ENCODE data around the gene ALDH8A1.

The ALDH8A1 gene

DNA sequence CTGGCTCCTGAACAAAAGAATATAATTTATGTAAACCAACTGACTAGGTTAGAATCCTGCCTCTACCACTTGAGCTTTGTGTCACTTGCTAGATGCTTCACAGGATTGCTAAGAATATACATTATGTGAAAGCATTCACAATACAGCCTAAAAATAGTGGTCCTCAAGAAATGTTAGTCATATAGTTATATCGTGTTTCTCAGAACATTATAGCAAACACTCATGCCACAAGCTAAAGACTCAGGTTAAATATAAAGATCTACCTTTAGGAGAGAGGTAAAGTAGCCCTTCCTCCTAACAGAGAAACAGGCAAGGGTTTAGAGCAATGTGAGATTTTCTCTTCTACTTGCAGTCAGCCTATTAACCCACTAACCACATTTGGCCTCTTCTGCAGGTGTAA is 17.8 kb upstream of the ALDH8A1 start:
- no peak for DNase-seq
- no peaks in the 10 kb centered on the region for H3K4me1 Mint-ChIP-seq (ENCODE audit: low read depth in 2 of 2)
- H3K27me3 Mint-ChIP-seq, result no peaks in the 10 kb centered on the region
- no peak overlapping the region for H3K4me3 Mint-ChIP-seq
- ATAC-seq (replicated peaks), result no peak
- H3K36me3 Mint-ChIP-seq (ENCODE audit: insufficient read depth), result peaks cover 46% of the 10 kb centered on the region
- H3K27ac Mint-ChIP-seq, result peak overlapping the region in 1 of 2 donors; percentile 19
- H3K9me3 Mint-ChIP-seq, result no peaks in the 10 kb centered on the region

DNA sequence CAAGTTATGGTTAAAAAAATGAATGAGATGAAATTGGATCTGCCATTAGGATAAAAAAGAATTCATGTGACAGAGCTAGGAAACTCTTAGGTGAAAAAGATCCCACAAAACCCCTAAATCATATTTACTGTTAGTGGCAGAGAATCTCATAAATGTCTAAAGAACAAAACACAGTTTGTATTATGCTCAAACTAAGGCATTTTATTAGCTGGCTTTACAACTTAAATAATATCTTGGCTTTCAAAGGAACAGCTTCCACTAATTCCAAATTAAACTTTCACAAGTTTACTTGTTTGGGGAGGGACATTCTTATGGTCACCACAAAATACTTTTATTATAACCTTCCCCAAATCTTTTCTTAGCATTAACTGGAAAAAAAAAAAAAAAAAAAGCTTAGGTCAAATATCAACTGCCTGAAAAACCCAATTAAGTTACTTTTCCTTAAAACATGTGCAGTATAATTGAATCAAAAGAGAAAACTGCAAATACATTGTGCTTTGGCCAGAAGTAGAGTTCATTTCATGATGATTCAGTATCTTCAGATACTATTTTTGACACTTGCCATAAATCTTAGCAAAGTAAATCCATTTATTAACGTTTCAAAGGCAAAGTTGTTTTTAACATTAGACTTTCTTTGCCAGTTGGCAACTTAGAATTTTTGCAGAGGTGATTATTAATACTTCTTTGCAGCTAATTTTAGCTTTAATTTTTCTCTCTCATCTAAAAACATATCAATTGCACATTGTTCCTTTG is 14.7 kb upstream of the ALDH8A1 start:
- Mint-ChIP-seq H3K27me3 (no peaks in the 10 kb centered on the region), H3K9me3 (no peaks in the 10 kb centered on the region), H3K4me3 (no peak overlapping the region), H3K36me3 (ENCODE audit: insufficient read depth) (peaks cover 48% of the 10 kb centered on the region), H3K27ac (no peak overlapping the region), H3K4me1 (ENCODE audit: low read depth in 2 of 2) (no peaks in the 10 kb centered on the region)
- no peak for DNase-seq
- ATAC-seq (replicated peaks), result no peak

DNA sequence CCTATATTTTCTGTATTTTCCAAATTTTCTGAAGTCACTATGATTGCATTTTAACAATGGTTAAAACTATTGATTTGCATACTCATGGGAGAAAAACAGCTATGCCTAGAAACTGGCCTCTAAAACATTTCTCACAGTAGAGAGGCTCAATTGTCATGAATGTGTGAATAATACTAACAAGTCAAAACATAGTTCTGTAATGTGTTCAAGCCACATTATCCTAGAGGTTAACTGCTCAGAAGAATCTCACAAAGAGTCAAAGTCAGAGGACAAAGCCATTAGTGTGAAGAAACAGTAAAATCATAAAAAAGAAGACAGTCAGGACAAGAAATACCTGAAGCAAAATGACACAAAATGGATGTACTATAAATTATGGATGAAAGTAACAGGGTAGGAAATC is 12.5 kb upstream of the ALDH8A1 start:
- Mint-ChIP-seq H3K4me3 (no peak overlapping the region), H3K9me3 (no peaks in the 10 kb centered on the region), H3K27me3 (no peaks in the 10 kb centered on the region), H3K36me3 (ENCODE audit: insufficient read depth) (peaks cover 44% of the 10 kb centered on the region), H3K4me1 (ENCODE audit: low read depth in 2 of 2) (no peaks in the 10 kb centered on the region), H3K27ac (no peak overlapping the region)
- no peak for DNase-seq
- no peak for ATAC-seq (replicated peaks)

DNA sequence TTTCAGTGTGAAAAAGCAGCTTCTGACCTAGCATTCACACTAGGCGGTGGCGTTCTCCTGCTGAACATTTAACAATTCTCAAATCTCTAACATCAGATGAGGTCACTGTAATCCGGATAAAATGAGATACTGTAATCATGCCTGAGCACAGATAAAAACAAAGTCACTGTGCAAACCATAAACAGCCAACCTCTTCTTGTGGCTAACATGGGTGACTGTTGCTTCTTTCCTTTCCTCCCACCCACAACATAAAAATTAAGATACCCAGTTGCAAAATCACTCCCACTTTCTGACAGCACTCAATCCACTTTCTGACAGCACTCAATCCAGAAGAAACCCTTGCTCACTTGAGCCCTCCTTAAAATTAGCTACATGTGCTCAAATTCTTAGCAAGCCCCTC is 11.5 kb upstream of the ALDH8A1 start:
- H3K36me3 Mint-ChIP-seq (ENCODE audit: insufficient read depth), result peaks cover 37% of the 10 kb centered on the region
- no peaks in the 10 kb centered on the region for H3K27me3 Mint-ChIP-seq

DNA sequence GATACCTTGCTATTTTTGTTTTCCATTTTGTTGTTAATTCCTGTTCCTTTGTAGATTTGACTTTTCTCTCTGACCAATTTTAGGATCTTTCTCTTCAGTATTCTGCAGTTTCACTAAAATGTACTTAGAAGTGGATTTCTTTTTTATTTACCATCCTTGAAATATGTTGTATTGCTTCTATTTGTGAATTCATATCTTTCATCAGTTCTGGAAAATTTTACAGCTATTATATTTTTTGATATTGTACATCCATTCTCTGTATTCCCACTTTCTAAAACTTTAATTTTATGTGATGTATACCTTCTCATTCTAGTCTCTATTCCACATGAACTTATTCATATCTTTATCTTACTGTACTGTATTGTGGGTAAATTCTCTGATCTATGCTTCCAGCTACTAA is 9.7 kb upstream of the ALDH8A1 start:
- Mint-ChIP-seq H3K36me3 (ENCODE audit: insufficient read depth) (peaks cover 20% of the 10 kb centered on the region), H3K9me3 (no peaks in the 10 kb centered on the region), H3K27ac (no peak overlapping the region), H3K27me3 (no peaks in the 10 kb centered on the region), H3K4me1 (ENCODE audit: low read depth in 2 of 2) (no peaks in the 10 kb centered on the region), H3K4me3 (no peak overlapping the region)
- no peak for DNase-seq
- ATAC-seq (replicated peaks), result no peak

More for the DNA sequence above, 11.5 kb upstream of the ALDH8A1 start:
- Mint-ChIP-seq H3K9me3 (no peaks in the 10 kb centered on the region), H3K27ac (no peak overlapping the region), H3K4me3 (no peak overlapping the region), H3K4me1 (ENCODE audit: low read depth in 2 of 2) (no peaks in the 10 kb centered on the region)
- no peak for ATAC-seq (replicated peaks)
- no peak for DNase-seq

DNA sequence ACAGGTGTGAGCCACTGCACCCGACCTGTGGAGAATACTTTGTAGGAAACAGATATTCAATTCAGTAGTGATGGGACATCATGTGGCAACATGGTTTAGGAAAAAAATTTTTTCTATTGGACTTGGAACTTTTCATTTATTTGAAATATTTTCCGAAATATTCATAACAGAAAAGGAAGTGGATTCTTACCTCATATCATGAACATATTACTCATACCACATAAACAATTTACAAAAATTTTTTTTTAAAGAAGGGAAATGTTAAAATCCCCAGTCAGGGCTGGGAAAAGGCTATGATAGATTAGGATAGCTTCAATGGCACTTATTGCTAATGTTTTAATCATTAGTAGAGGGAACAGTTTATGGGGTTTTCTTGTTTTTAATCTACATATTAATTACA is 6.8 kb upstream of the ALDH8A1 start:
- DNase-seq (no peak), ATAC-seq (replicated peaks) (no peak)
- Mint-ChIP-seq H3K4me1 (ENCODE audit: low read depth in 2 of 2) (no peaks in the 10 kb centered on the region), H3K9me3 (no peaks in the 10 kb centered on the region), H3K36me3 (ENCODE audit: insufficient read depth) (peaks cover 7% of the 10 kb centered on the region), H3K27ac (no peak overlapping the region), H3K4me3 (no peak overlapping the region), H3K27me3 (no peaks in the 10 kb centered on the region)

DNA sequence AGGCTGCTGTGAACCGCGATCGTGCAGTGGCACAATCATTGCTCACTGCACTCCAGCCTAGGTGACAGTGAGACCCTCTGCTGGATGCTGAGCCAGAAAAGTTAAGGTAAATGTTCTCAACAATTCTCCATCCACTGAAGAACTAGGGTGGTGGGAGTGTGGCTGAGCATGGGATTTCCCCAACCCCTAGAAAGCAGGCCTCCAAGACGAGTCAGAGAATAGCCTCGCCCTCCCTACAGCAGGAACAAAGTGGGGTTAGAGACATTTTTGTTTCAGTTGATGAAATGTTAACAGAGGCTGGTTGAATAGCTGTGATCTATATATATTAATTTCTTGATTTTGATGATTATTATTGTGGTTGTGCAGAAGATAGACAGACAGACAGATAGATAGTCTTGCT is 6.1 kb upstream of the ALDH8A1 start:
- no peaks in the 10 kb centered on the region for H3K9me3 Mint-ChIP-seq
- no peak overlapping the region for H3K27ac Mint-ChIP-seq
- H3K36me3 Mint-ChIP-seq (ENCODE audit: insufficient read depth), result peaks cover 5% of the 10 kb centered on the region
- H3K4me3 Mint-ChIP-seq, result no peak overlapping the region
- DNase-seq (no peak), ATAC-seq (replicated peaks) (no peak)
- H3K4me1 Mint-ChIP-seq (ENCODE audit: low read depth in 2 of 2), result no peaks in the 10 kb centered on the region
- no peaks in the 10 kb centered on the region for H3K27me3 Mint-ChIP-seq

DNA sequence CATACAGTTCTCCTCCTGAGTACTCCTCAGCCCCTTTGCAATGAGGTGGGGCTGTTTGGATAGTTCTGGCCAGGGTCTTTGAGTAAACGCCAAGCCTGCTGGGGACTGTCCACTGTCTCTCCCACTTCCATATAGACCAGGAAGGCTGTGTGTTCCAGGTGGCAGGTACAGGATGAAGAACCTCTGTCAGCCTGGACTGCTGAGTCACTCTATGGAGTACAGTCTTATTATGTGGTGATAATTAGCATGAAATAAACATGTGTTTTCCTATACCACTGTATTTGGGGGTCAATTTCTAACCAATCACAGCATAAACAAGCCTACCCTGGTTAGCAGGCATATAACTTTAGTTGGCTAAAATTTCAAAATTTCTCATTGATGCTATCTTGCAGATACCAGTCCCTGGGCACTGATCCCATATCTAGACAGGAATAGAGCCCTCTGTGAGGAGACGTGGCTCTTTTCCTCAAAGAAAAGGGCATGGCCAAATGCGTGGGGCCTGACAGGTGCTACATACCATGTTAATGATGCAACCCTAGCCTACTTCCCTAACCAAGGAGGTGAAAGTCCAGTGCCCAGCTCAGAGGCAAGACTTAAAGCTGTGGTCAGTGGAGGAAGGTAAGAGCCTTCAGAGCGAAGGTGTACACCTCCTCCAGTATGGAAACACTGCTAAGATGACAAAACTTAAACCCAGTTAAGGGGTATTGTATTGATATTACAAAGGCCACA is 4.5 kb upstream of the ALDH8A1 start:
- Mint-ChIP-seq H3K4me1 (ENCODE audit: low read depth in 2 of 2) (no peaks in the 10 kb centered on the region), H3K4me3 (no peak overlapping the region), H3K27me3 (no peaks in the 10 kb centered on the region), H3K36me3 (ENCODE audit: insufficient read depth) (no peaks in the 10 kb centered on the region), H3K9me3 (no peaks in the 10 kb centered on the region), H3K27ac (no peak overlapping the region)
- DNase-seq, result no peak
- no peak for ATAC-seq (replicated peaks)

DNA sequence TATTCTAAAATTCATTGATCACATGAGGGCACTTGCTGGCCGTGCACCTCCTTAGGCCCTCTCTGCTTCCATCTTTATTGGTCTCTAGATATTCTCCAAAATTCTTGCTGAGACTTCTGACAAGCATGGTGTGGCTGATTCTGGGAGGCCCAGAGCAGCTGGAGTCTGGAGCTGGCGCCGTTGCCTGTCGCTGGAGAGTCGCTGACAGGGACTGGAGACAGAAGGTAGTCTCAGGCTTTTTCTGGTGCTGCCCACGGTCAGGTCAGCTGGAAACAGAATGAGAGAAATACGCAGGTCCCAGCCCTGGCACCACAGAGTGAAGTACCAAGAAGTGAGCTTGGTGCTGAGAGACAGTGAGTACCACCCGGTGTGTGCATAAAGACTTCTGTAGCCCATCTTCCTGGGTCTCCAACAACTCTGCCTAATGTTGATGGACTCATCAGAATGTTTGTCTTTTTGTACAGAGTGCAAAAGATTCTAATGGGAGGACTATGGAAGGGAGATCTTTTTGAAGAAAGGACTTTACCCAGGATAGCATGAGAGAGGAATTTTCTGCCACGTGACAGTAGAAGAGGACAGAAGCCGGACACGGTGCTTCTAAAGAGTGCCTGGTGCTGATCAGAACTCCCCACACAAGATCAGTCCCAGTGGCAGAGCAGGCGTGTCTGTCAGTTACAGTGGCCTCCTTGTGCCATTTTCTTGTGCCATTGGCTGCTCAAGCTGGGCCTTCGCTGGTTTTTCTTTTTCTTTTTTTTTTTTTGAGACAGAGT is 1.8 kb upstream of the ALDH8A1 start:
- Mint-ChIP-seq H3K36me3 (ENCODE audit: insufficient read depth) (no peaks in the 10 kb centered on the region), H3K9me3 (no peaks in the 10 kb centered on the region), H3K4me1 (ENCODE audit: low read depth in 2 of 2) (no peaks in the 10 kb centered on the region), H3K27me3 (no peaks in the 10 kb centered on the region), H3K27ac (no peak overlapping the region), H3K4me3 (no peak overlapping the region)
- ATAC-seq (replicated peaks), result no peak
- no peak for DNase-seq

DNA sequence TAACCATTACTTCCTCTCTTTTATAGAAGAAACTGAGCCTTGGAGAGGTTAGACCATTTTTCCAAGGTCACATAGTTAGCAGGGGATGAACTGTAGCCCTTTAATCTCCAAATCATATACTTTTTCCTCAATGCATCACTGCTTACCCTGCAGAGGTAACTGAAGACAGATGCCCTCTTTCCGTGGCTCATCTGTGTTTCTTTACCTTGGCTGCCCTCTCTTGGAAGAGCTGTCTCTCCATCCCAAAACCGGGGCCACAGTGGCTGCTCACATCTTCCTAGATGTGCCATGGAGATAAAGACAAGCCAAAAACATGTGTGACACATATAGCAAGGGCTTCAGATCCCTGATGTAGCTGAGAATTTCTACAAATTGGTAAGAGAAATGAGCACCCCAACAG is 581 bp upstream of the ALDH8A1 start:
- Mint-ChIP-seq H3K4me3 (no peak overlapping the region), H3K9me3 (no peaks in the 10 kb centered on the region), H3K27ac (no peak overlapping the region), H3K4me1 (ENCODE audit: low read depth in 2 of 2) (no peaks in the 10 kb centered on the region), H3K27me3 (no peaks in the 10 kb centered on the region), H3K36me3 (ENCODE audit: insufficient read depth) (no peaks in the 10 kb centered on the region)
- no peak for ATAC-seq (replicated peaks)
- no peak for DNase-seq

DNA sequence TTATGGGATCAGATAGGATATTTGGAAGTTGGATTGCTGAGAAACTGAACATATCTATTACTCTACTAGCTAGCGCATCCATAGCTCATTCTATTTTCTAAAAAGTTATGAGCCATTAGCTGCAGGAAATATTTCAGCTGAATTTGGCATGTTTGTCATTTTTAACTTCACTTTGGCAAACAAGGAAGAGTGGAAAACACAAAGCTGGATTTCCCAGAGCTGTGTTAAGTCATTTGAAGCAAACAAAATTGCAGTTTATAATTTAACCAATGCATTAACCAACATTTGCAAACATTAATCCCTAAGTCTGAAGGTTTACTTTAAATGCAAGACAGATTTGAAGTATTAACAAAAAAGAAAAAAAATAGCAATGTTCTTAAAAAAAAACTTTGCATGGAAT is 1.2 kb downstream of the ALDH8A1 start:
- DNase-seq, result no peak
- H3K27me3 Mint-ChIP-seq, result no peaks in the 10 kb centered on the region

DNA sequence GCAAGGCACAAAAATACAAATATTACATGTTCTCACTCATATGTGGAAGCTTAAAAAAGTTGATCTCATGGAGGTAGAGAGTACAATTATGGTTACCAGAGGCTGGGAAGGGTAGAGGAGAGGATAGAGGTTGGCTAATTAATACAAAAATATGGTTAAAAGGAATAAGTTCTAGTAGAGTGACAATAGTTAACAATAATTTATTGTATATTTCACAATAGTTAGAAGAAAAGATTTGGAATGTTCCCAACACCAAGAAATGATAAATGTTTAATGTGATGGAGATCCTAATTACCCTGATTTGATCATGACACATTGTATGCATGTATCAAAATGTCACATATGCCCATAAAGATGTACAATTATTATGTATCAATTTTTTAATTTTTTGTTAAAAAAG is 1.8 kb downstream of the ALDH8A1 start:
- no peak for DNase-seq
- no peaks in the 10 kb centered on the region for H3K9me3 Mint-ChIP-seq
- no peak for ATAC-seq (replicated peaks)
- no peak overlapping the region for H3K27ac Mint-ChIP-seq
- no peak overlapping the region for H3K4me3 Mint-ChIP-seq
- no peaks in the 10 kb centered on the region for H3K4me1 Mint-ChIP-seq (ENCODE audit: low read depth in 2 of 2)
- no peaks in the 10 kb centered on the region for H3K27me3 Mint-ChIP-seq
- H3K36me3 Mint-ChIP-seq (ENCODE audit: insufficient read depth), result no peaks in the 10 kb centered on the region

More for the DNA sequence above, 1.2 kb downstream of the ALDH8A1 start:
- Mint-ChIP-seq H3K4me3 (no peak overlapping the region), H3K4me1 (ENCODE audit: low read depth in 2 of 2) (no peaks in the 10 kb centered on the region), H3K9me3 (no peaks in the 10 kb centered on the region), H3K27ac (no peak overlapping the region), H3K36me3 (ENCODE audit: insufficient read depth) (no peaks in the 10 kb centered on the region)
- ATAC-seq (replicated peaks), result no peak

DNA sequence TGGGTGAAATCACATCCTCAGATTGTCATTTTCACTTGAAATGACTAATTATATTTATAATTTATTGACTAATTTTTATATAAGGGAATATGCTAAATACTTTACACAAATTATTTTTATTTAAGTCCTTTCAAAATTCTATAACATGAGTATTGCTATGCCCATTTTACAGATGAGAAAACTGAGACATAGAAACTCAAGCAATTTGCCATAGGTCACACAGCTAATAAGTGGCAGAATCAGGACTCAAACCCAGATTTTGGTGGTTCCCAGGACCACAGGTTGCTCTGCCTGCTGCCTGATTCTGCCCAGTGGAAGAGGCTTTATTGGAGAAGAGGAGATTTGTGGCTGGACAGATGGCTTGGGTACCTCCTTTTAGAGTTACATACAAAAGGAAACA is 4.9 kb downstream of the ALDH8A1 start:
- Mint-ChIP-seq H3K27me3 (no peaks in the 10 kb centered on the region), H3K4me3 (no peak overlapping the region), H3K36me3 (ENCODE audit: insufficient read depth) (no peaks in the 10 kb centered on the region), H3K4me1 (ENCODE audit: low read depth in 2 of 2) (no peaks in the 10 kb centered on the region), H3K27ac (no peak overlapping the region), H3K9me3 (no peaks in the 10 kb centered on the region)
- no peak for DNase-seq
- ATAC-seq (replicated peaks), result no peak

All from effector memory CD8-positive, alpha-beta T cell (primary cell).